HG02852 (cell line): ENCODE results near the gene SARS1.
"Not testable (repeated sequence)": the region's sequence is repeated elsewhere in the genome, so short reads cannot be mapped to it uniquely, and the experiment has no call there.

Experiments
- ATAC-seq: cut with Tn5 transposase; IDR thresholded peaks from one replicate; pipeline ENCODE4 v1.9.1; 2021; ENCODE audit warnings: mild to moderate bottlenecking, moderate library complexity; ENCODE audit not compliant: unreplicated experiment

SARS1 gene

GRCh38 chr1:109272831-109273547, 59.3 kb downstream of the SARS1 start:
- ATAC-seq: no peak

DNA sequence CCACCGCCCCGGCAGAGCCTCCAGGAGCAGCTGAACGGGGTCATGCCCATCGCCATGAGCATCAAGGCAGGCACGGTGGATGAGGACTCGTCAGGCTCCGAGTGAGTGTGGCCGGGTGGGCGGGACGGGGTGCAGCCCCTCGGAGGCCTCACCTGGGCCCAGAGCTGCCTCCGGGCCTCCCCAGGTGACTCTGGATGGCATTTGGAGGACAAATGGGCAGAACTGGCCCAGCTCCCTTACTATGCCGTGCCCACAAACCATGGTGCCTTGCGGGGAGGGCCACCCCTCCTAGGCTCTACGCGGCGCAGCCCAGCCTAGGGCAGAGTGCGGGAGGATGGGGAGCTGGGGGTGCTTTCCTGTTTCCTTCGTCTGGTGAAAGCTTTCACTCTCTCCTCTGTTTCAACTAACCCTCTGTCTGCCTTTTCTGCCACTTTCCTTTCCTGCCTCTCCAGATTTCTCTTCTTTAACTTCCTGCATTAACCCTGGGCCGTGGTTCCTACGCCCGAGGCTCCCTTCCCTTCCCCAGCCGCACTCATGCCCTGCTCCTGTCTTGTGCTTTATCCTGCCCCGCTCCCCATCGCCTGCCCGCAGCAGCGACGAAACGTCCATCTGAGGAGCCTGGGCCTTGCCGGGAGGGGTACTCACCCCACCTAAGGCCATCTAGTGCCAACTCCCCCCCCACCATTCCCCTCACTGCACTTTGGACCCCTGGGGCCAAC, 60.0 kb downstream of the SARS1 start:
- ATAC-seq: no peak

GRCh38 chr1:109274533-109275476, 61.1 kb downstream of the SARS1 start:
- ATAC-seq: no peak

- ATAC-seq: no peak
Measured at GRCh38 chr1:109275706-109276345, 62.1 kb downstream of the SARS1 start.

GRCh38 chr1:109277434-109278204, 63.9 kb downstream of the SARS1 start:
- peak; percentile 88 for ATAC-seq

DNA sequence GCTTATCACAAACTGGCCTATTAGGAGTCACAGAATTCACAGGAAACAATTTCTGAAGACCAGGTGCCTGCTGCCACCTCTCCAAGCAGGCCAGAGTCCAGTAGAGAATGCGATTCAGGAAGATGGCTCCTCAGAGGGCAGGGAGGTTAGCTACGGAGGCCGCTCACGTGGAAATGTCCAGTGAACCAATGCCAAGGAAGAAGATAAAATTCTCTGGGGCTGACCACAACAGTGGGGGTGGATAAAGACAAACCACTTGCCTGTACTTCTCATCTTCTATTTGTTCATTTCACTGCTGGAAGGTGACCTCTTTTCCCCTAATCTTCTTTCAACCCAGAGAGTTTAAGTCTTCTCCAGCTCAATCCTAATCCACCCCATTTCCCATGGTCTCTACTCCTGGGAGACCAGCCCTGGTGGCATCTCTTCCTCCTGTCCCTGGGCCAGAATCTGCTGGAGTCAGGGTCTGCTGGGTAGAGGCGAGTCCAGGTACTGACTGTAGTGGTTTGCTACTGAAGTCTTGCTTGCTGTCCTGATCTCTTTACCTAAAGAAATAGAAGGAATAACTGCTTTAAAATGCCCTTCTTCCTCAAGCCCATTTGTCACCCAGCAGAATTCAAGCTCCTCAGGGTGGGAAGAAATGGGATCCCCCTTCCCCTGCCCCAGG, 66.0 kb downstream of the SARS1 start:
- no peak for ATAC-seq

GRCh38 chr1:109280862-109281261, 67.1 kb downstream of the SARS1 start:
- ATAC-seq: no peak

DNA sequence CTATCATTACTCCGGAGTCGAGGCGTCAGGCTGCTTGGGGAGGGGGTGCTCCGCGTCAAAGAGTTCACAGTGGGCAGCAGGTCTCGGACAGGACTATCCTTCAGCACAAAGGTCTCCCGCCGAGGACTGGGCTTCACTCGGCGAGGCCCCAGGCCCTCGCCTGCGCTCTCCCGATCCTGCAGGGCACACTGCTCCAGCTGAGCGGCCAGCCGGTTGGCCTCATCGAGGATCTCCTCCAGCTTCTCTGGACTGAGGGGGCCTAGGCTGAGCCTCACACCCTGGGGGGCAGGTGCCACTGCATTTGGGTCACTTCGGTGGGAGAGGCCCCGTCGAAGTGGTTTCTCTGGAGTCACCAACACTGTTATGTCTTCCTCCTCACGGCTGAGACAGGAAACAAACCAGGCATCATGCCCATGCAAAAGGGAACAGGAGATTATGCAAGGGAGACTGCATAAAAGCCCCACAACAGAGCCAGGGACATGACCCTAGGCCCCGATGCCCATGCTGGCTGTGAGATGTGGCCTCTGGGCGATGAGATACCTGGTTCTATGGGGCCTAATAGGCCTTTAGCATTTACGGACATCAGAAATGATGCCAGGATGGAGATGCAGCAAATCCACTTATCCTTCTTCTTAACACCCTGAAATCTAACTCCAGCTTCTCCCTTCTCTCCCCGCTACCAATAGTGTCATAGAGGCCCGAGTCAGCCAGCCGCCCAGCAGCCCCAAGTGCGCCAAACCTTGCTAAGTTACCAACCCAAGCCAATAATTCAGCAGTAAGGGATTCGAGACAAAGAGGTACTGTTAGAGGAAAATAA, 68.2 kb downstream of the SARS1 start:
- no peak for ATAC-seq

DNA sequence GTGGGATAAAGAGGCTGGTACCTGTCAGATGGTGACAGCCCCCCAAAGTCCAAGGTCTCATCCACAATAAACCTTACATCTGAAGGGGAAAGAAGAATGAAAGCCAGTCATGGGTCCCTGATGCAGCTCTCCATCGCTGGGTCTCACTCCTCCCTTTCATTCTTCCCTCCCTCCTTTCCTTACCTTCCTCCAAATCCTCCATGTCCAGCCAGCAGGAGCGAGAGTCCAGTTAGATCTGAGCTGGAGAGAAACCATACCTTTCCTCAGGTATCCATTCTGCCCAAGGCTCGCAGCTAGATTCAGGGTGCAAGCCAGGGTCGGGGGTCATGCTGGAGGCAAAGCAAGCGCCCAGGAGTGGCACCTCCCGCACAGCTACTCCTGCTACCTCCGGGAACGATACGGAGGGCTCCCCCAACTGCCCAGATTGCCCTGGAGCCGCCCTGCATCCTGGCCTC, 68.8 kb downstream of the SARS1 start:
- no peak for ATAC-seq

- ATAC-seq: peak; percentile 98
Measured at GRCh38 chr1:109282952-109283747, 69.4 kb downstream of the SARS1 start, which contains the start of gene PSRC1. TSS of gene PSRC1 (minus strand) at chr1:109283145.

- peak; percentile 25 for ATAC-seq
Measured at GRCh38 chr1:109283748-109284600, 70.3 kb downstream of the SARS1 start.

DNA sequence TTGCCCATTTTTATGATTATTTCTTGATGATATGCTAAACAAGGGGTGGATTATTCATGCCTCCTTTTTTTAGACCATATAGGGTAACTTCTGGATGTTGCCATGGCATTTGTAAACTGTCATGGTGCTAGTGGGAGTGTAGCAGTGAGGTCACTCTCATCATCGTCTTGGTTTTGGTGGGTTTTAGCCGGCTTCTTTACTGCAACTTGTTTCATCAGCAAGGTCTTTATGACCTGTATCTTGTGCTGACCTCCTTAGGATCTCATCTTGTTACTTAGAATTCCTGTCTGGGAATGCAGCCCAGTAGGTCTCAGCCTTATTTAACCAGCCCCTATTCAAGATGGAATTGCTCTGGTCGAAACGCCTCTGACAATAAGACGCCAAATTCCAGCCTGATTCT, 73.0 kb downstream of the SARS1 start:
- not testable (repeated sequence) for ATAC-seq
